Measurements from ENCODE around the gene CCL19.

DNA sequence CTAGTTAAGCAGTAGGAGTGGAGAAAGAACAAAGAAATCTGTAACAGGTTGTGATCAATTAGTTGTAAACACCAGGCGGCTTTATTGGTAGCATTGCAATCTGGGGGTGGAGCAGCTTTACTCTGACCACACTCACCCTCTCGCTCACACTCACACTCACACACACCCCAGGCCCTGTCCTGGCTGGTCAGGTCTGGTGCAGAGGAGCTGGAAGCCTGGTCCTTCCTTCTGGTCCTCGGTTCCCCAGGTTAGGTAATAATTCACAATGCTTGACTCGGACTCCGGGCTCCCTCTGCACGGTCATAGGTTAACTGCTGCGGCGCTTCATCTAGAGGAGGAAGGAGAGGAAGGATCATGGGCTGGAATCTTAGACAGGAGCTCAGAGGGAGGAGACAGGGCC, 1.6 kb downstream of the CCL19 start:
- TF ChIP-seq, protein P1, sequence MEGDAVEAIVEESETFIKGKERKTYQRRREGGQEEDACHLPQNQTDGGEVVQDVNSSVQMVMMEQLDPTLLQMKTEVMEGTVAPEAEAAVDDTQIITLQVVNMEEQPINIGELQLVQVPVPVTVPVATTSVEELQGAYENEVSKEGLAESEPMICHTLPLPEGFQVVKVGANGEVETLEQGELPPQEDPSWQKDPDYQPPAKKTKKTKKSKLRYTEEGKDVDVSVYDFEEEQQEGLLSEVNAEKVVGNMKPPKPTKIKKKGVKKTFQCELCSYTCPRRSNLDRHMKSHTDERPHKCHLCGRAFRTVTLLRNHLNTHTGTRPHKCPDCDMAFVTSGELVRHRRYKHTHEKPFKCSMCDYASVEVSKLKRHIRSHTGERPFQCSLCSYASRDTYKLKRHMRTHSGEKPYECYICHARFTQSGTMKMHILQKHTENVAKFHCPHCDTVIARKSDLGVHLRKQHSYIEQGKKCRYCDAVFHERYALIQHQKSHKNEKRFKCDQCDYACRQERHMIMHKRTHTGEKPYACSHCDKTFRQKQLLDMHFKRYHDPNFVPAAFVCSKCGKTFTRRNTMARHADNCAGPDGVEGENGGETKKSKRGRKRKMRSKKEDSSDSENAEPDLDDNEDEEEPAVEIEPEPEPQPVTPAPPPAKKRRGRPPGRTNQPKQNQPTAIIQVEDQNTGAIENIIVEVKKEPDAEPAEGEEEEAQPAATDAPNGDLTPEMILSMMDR (conservative IDR thresholded peaks at IDR 0.05; ENCODE audit: low read depth, low read length): no peak
- no peak for TF ChIP-seq EZH2 (IDR thresholded peaks at IDR 0.05; ENCODE audit: borderline replicate concordance, low read depth, low read length, poor library complexity, severe bottlenecking)

Data from A673 (cell line).